ENCODE data around the gene AK4. TPM values are rescaled to one million over a fixed set of nuclear protein-coding genes. Genes with fewer than 3 reads are reported as not detected.

AK4 gene
- total RNA-seq, 1 donor from 2014 or later: 169 TPM

GRCh38 chr1:65176056-65176450 is 28.1 kb downstream of the AK4 start:
- DNase-seq (ENCODE audit: low read depth): no peak

GRCh38 chr1:65176591-65176990 is 28.6 kb downstream of the AK4 start:
- DNase-seq (ENCODE audit: low read depth): peak; percentile 47

- DNase-seq (ENCODE audit: low read depth): peak; percentile 89
These were observed 29.5 kb downstream of the AK4 start for GRCh38 chr1:65177457-65177856.

GRCh38 chr1:65178235-65178634 is 30.2 kb downstream of the AK4 start:
- DNase-seq (ENCODE audit: low read depth): no peak

- peak; percentile 76 for DNase-seq (ENCODE audit: low read depth)
These were observed 31.1 kb downstream of the AK4 start for GRCh38 chr1:65179148-65179547.

- DNase-seq (ENCODE audit: low read depth): peak; percentile 70
These were observed 33.0 kb downstream of the AK4 start for GRCh38 chr1:65180977-65181376.

- DNase-seq (ENCODE audit: low read depth): no peak
These were observed 34.8 kb downstream of the AK4 start for GRCh38 chr1:65182658-65183268.

GRCh38 chr1:65189576-65190115 is 41.6 kb downstream of the AK4 start:
- no peak for DNase-seq (ENCODE audit: low read depth)

GRCh38 chr1:65190229-65190628 is 42.2 kb downstream of the AK4 start:
- no peak for DNase-seq (ENCODE audit: low read depth)

- no peak for DNase-seq (ENCODE audit: low read depth)
These were observed 45.2 kb downstream of the AK4 start for GRCh38 chr1:65193129-65193695.

- no peak for DNase-seq (ENCODE audit: low read depth)
These were observed 47.8 kb downstream of the AK4 start for GRCh38 chr1:65195495-65196417.

GRCh38 chr1:65196926-65197325 is 48.9 kb downstream of the AK4 start:
- no peak for DNase-seq (ENCODE audit: low read depth)

- no peak for DNase-seq (ENCODE audit: low read depth)
These were observed 49.6 kb downstream of the AK4 start for GRCh38 chr1:65197636-65198035.

GRCh38 chr1:65198096-65198495 is 50.1 kb downstream of the AK4 start:
- no peak for DNase-seq (ENCODE audit: low read depth)

GRCh38 chr1:65200411-65200810 is 52.4 kb downstream of the AK4 start:
- DNase-seq (ENCODE audit: low read depth): no peak

- DNase-seq (ENCODE audit: low read depth): peak; percentile 17
These were observed 58.8 kb downstream of the AK4 start for GRCh38 chr1:65206836-65207235.

- no peak for DNase-seq (ENCODE audit: low read depth)
These were observed 59.3 kb downstream of the AK4 start for GRCh38 chr1:65207317-65207716.

GRCh38 chr1:65208563-65208973 is 60.6 kb downstream of the AK4 start:
- no peak for DNase-seq (ENCODE audit: low read depth)

- DNase-seq (ENCODE audit: low read depth): peak; percentile 66
These were observed 61.2 kb downstream of the AK4 start for GRCh38 chr1:65209005-65209885.

- no peak for DNase-seq (ENCODE audit: low read depth)
These were observed 62.3 kb downstream of the AK4 start for GRCh38 chr1:65210325-65210724.

GRCh38 chr1:65211331-65211730 is 63.3 kb downstream of the AK4 start:
- no peak for DNase-seq (ENCODE audit: low read depth)

All from renal cortical epithelial cell (primary cell).